GM12874 (cell line): ENCODE results near the gene ERVK3-1.

ENCODE experiments used
- TF ChIP-seq, protein P1 (sequence below): IDR thresholded peaks from 2 replicates; pipeline ENCODE4 v1.5.1; 2011; ENCODE audit warnings: low read depth, mild to moderate bottlenecking, control low read depth, low read length, moderate library complexity; ENCODE audit not compliant: insufficient read depth

ERVK3-1 gene

DNA sequence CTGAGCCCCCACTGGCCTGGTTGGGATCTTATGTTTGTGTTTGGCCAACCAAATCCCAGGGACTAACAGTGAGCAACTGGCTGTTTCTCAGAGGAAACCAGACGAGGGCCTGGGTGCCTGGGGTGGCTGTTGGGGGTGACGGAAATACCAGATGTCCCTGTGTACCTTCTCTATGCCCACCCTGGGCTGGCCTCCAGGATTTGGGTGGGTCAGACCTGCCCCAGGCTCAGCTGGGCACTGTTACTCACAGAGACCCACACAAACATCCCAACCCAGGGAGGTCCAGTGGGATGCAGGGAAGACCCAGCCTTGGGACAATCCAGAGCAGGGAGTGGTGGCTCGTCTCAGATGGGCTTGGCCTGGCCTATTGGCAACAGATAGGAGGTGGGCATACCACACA lies 30.5 kb downstream of the ERVK3-1 start:
- TF ChIP-seq, protein P1, sequence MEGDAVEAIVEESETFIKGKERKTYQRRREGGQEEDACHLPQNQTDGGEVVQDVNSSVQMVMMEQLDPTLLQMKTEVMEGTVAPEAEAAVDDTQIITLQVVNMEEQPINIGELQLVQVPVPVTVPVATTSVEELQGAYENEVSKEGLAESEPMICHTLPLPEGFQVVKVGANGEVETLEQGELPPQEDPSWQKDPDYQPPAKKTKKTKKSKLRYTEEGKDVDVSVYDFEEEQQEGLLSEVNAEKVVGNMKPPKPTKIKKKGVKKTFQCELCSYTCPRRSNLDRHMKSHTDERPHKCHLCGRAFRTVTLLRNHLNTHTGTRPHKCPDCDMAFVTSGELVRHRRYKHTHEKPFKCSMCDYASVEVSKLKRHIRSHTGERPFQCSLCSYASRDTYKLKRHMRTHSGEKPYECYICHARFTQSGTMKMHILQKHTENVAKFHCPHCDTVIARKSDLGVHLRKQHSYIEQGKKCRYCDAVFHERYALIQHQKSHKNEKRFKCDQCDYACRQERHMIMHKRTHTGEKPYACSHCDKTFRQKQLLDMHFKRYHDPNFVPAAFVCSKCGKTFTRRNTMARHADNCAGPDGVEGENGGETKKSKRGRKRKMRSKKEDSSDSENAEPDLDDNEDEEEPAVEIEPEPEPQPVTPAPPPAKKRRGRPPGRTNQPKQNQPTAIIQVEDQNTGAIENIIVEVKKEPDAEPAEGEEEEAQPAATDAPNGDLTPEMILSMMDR, result no peak

DNA sequence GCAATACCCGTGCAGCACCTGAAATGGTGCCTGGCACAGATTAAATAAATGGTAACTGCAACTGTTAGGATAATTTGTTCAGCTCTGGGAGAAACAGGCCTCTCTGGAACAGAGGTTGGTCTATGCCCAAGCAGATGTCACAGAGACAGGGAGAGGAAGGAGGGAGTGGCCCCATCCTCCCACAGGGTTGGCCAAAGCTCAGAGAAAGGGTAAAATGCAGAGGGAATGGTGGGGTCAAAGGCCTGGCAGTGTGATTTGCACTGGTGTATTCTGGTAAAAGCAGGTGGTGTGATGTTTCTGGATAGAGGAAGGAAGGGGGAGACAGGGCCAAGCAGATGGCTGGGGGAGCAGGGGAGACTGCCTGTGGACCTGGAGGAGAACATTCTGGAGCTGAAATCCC lies 31.0 kb downstream of the ERVK3-1 start:
- TF ChIP-seq, protein P1, result no peak

DNA sequence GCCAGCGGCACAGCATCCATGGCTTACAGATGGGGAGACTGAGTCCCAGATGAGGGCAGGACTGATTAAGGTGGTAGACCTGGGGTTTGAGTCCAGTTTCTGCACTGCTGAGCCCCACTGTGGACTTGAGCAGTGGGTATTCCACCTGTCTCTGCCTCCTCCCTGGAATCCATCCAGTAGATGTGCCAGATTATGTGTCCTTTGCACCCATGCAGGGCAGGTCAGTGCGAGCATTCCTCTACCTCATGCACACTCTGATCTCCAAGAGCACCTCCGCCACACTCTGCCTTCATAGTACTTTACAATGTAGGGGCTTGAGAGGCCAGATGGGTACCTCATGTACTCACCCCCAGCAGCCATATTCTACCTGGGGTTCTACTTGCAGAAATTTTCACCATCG lies 31.6 kb downstream of the ERVK3-1 start:
- TF ChIP-seq, protein P1, result no peak

DNA sequence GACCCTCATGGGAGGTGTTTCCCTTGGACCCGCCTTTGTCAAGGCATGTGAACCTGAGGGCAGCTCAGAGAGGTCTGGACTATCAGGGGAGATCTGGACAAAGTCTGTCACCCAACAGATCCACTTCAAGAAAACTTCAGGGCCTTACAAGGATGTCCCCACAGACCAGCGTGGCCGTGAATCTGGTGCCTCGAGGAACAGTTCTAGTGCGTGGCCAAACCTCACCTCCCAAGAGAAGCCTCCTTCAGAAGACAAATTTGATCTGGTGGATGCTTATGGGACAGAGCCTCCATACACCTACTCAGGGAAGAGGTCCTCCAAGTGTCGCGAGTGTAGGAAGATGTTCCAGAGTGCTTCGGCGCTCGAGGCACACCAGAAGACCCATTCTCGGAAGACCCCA lies 33.2 kb downstream of the ERVK3-1 start:
- TF ChIP-seq, protein P1, result no peak

DNA sequence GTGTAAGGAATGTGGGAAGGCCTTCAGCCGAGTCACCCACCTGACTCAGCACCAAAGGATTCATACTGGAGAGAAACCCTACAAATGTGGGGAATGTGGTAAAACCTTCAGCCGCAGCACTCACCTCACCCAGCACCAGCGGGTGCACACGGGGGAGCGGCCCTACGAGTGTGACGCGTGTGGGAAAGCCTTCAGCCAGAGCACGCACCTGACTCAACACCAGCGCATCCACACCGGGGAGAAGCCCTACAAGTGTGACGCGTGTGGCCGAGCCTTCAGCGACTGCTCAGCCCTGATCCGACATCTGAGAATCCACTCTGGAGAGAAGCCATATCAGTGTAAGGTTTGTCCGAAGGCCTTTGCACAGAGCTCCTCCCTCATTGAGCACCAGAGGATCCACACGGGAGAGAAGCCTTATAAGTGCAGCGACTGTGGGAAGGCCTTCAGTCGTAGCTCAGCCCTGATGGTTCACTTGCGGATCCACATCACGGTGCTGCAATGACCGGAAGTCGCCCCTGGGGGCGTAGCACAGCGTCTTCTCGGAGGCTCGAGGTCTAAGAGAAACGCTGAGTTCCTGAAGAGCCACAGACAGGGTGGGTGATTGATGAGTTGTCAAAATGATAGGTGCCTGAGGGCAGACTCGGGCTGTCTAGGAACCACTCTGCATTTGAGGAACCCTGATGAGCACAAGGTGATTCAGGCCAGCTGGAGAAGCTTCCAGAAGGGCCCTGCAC lies 33.8 kb downstream of the ERVK3-1 start:
- TF ChIP-seq, protein P1, result 0 out of 2 replicates have a peak, but pooled peaks have one; percentile 9

DNA sequence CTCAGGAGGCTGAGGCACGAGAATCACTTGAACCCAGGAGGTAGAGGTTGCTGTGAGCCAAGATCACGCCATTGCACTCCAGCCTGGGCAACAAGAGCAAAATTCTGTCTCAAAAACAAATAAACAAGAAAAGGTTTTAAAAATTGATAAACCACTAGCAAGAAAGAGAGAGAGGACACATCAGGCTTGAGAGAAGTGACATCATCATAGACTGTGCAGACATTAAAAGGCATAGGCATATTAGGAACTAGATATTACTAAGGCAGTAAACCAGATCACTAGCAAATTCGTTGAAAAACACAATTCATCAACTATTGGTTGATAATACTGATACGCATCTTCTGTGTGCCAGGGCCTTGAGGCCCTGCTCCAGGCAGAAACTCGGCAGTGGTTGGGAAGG lies 40.4 kb downstream of the ERVK3-1 start:
- TF ChIP-seq, protein P1, result no peak

DNA sequence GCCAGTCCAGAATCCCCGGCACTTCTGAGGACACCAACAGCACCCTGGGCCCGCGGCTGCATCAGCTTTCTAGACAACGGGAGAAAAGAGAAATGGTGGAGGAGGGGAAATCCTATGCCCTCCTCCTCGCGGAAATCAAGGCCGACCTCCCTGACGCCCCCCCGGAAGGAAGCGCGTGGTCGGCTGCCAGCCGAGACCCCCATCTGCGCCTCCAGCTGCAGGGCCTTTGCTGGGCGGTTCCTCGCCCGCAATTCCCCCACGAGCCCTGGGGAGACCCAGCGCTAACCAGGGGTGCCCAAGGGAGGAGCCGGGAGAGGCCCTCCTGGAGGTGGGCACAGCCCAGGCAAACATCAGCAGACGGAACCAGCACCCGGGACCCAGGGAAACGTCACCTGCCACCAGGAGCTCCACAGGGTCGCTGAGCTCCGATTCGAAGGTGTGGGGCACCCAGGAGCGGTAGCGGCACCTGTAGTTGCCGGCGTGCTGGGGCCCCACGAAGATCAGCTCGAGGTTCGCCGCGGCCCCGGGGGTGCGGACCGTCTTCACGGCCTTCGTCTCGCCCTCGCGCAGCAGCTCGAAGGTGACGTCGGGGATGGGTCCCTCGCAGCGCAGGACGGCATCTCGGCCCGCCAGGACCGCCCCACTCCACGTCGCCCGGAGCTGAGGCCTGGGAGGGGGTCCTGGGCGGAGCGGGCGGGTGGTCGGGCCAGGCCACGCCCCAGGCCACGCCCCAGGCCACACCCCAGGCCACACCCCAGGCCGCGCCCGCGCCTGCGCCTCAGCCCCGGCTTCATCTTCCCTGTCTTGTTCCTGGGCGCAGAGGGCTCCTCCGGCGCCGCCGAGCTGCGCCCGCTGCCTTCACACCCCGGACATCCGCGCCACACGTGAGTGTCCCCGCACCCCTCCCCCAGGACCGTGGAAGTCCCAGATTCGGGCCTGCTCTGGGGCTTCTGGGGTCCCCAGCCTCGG lies 42.1 kb downstream of the ERVK3-1 start:
- TF ChIP-seq, protein P1, result no peak
